AG04449 (cell line): ENCODE results near the gene ING4.

Source experiments
- CTCF ChIA-PET: fragments of 350-600 bp; formaldehyde crosslinking; extraction: SDS; loops from one replicate; lab custom pipeline; 2021; ENCODE audit warnings: antibody characterized with exemption; lab: Yijun Ruan, JAX
- POLR2A ChIA-PET: fragments of 400-600, 350-600 bp; formaldehyde crosslinking; extraction: SDS; loops from one replicate; lab custom pipeline; 2020; ENCODE audit warnings: antibody characterized with exemption, inconsistent platforms; lab: Yijun Ruan, JAX
- DNase-seq: peaks from one replicate; pipeline ENCODE4 v3.0.0-alpha.2; 2010; ENCODE audit warnings: low read depth, low spot score
- H3K4me3 ChIP-seq: 2 replicates; pipeline ENCODE4 v1.5.1; 2011; ENCODE audit warnings: low read depth, mild to moderate bottlenecking, control low read depth, low read length
- TF ChIP-seq, protein P1 (sequence below): IDR thresholded peaks from one replicate; pipeline ENCODE4 v1.5.1; 2011; ENCODE audit warnings: mild to moderate bottlenecking, moderate library complexity, low read length, control low read depth, inconsistent platforms; ENCODE audit not compliant: insufficient read depth; ENCODE audit errors: missing control alignments

ING4 gene

GRCh38 chr12:6672143-6672542 is 9.2 kb upstream of the ING4 start:
- CTCF ChIA-PET: interaction anchor here (0.8 to 3.7 kb wide), 3 partner anchors 9 to 53 kb away, joined by 3 to 33 read pairs (median 4); no protein-coding TSS in a partner anchor
- POLR2A ChIA-PET: no interaction called here
- no peak overlapping the region for H3K4me3 ChIP-seq
- no peak for DNase-seq
- TF ChIP-seq, protein P1, sequence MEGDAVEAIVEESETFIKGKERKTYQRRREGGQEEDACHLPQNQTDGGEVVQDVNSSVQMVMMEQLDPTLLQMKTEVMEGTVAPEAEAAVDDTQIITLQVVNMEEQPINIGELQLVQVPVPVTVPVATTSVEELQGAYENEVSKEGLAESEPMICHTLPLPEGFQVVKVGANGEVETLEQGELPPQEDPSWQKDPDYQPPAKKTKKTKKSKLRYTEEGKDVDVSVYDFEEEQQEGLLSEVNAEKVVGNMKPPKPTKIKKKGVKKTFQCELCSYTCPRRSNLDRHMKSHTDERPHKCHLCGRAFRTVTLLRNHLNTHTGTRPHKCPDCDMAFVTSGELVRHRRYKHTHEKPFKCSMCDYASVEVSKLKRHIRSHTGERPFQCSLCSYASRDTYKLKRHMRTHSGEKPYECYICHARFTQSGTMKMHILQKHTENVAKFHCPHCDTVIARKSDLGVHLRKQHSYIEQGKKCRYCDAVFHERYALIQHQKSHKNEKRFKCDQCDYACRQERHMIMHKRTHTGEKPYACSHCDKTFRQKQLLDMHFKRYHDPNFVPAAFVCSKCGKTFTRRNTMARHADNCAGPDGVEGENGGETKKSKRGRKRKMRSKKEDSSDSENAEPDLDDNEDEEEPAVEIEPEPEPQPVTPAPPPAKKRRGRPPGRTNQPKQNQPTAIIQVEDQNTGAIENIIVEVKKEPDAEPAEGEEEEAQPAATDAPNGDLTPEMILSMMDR: no peak

DNA sequence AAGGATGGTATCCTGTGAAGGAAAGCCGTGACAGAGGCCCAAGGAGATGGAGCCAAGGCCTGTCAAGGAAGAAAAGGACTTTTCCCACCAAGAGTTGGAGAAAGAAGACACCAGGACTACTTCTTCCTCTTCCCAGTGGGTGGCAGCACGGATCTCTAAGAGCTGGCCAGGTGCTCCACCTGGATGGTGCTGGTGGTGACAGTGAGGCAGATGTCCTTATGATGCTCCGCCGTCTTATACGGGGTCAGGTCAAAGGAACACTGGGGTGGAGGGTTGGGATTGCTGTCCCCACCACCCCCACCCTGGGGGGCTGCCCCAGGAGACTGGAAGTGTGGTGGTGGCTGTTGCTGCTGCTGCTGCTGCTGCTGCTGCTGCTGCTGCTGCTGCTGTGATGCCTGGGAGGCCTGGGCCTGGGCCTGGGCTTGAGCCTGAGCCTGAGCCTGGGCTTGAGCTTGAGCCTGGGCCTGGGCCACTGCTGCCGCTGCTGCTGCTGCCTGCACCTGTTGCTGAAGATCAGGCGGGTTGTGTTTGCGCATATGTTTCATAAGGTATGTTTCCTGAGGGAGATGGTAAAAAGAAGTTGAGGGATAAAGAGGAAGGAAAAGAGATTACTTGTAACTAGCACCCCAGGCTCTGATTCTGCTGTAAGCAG is 4.8 kb upstream of the ING4 start:
- TF ChIP-seq, protein P1: peak; percentile 0
- POLR2A ChIA-PET: interaction anchor here (1.1 kb wide), 1 partner anchor 56 kb away, joined by 3 read pairs; the partner anchor contains the start of gene COPS7A
- CTCF ChIA-PET: interaction anchor here (1.1 to 2.1 kb wide), 3 partner anchors 16 to 24 kb away, joined by 3 to 9 read pairs (median 4); no protein-coding TSS in a partner anchor
- no peak for DNase-seq
- no peak overlapping the region for H3K4me3 ChIP-seq

- DNase-seq: no peak
- TF ChIP-seq, protein P1: no peak
- POLR2A ChIA-PET: no interaction called here
- no peak overlapping the region for H3K4me3 ChIP-seq
- CTCF ChIA-PET: interaction anchor here (0.8 to 1.2 kb wide), 3 partner anchors 27 to 87 kb away, joined by 3 to 4 read pairs (median 3); partner anchors contain the start of gene MLF2
These were observed 3.3 kb upstream of the ING4 start for GRCh38 chr12:6666211-6666610.

GRCh38 chr12:6664902-6665301 is 2.0 kb upstream of the ING4 start:
- H3K4me3 ChIP-seq: no peak overlapping the region
- DNase-seq: no peak
- POLR2A ChIA-PET: no interaction called here
- CTCF ChIA-PET: interaction anchor here (0.8 to 1.8 kb wide), 7 partner anchors 10 to 89 kb away, joined by 3 to 9 read pairs (median 4); partner anchors contain the start of genes MLF2 and ZNF384
- TF ChIP-seq, protein P1: no peak

DNA sequence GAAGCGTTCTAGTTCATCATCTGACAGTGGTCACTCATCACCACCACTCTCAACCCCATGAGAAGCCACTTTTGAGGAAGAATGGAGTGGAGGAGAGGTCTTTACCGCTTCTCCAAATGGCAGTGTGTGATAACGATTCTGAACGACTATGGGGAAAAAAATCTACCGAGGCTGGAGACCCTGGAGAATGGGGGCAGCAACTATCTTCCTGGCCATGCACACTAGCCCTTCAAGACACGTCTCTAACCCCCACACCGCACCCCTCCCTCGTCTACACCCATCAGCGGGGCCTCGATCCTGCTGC is 365 bp downstream of the ING4 start:
- TF ChIP-seq, protein P1: no peak
- no peak for DNase-seq
- ChIA-PET POLR2A (no interaction called here), CTCF (no interaction called here)
- peak overlapping the region; percentile 98 for H3K4me3 ChIP-seq

GRCh38 chr12:6653987-6654386 is 8.9 kb downstream of the ING4 start:
- ChIA-PET POLR2A (no interaction called here), CTCF (interaction anchor here (1.5 kb wide), 1 partner anchor 33 kb away, joined by 4 read pairs; no protein-coding TSS in a partner anchor)
- TF ChIP-seq, protein P1: no peak
- no peak for DNase-seq
- H3K4me3 ChIP-seq: no peak overlapping the region
